ENCODE measurements around the gene COX4I1. TPM values are rescaled to one million over a fixed set of nuclear protein-coding genes. Genes with fewer than 3 reads are reported as not detected.

Gene COX4I1
- total and polyA plus RNA-seq, 2 of the 8 experiments (the other 6 are each of a cell fraction or from before 2014, with no cell fraction given): 507 to 707 TPM

DNA sequence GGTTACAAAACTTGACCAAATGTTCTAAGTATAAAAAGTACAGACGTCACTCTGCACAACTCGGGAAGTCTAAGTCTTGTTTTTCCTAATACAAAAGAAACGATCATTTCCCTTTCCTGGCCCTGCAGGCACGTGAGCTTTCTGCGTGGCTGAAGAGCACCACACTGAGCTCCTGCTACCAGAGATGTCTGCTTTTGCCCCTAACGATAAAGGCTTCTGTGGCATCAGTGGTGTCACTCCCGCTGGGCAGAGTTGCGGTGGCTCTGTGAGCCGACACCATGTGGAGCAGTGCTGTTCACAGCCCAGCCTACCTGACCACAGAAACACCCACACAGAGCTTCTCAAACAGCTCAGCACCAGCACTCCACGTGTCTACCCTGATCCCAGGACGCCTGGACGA is 20.6 kb upstream of the COX4I1 start (continued):
- TF ChIP-seq, protein P1, sequence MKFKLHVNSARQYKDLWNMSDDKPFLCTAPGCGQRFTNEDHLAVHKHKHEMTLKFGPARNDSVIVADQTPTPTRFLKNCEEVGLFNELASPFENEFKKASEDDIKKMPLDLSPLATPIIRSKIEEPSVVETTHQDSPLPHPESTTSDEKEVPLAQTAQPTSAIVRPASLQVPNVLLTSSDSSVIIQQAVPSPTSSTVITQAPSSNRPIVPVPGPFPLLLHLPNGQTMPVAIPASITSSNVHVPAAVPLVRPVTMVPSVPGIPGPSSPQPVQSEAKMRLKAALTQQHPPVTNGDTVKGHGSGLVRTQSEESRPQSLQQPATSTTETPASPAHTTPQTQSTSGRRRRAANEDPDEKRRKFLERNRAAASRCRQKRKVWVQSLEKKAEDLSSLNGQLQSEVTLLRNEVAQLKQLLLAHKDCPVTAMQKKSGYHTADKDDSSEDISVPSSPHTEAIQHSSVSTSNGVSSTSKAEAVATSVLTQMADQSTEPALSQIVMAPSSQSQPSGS (IDR thresholded peaks at IDR 0.05; ENCODE audit: low read length): no peak
- no peak for TF ChIP-seq PHF8 (conservative IDR thresholded peaks at IDR 0.05; ENCODE audit: low read depth, low read length)
- no peak for TF ChIP-seq TAF7 (optimal IDR thresholded peaks at IDR 0.05; ENCODE audit: borderline replicate concordance, low read depth, low read length)
- no peak for TF ChIP-seq CEBPB (IDR thresholded peaks at IDR 0.05; ENCODE audit: low read depth, low read length)
- TF ChIP-seq POLR2A (IDR thresholded peaks at IDR 0.05; ENCODE audit: control extremely low read depth in 1 of 2, low read depth in 2 of 2, low read length in 2 of 2): no peak
- TF ChIP-seq JUND (IDR thresholded peaks at IDR 0.05; ENCODE audit: low read length): no peak
- TF ChIP-seq CHD1 (IDR thresholded peaks at IDR 0.05; ENCODE audit: low read depth, low read length): no peak
- TF ChIP-seq NRF1 (IDR thresholded peaks at IDR 0.05; ENCODE audit: low read depth, low read length): no peak
